SK-MEL-5 (cell line): ENCODE data around the gene RNF157. TPM values are rescaled to one million over a fixed set of nuclear protein-coding genes. Genes with fewer than 3 reads are reported as not detected.
"Not testable (repeated sequence)": the region's sequence is repeated elsewhere in the genome, so short reads cannot be mapped to it uniquely, and the experiment has no call there.

ENCODE experiments used
- DNase-seq: peaks from one replicate; pipeline ENCODE4 v3.0.0-alpha.2; 2016; ENCODE audit warnings: low read depth, low spot score
- in situ Hi-C: cut with HindIII; loops from 2 replicates; pipeline ENCODE4 v1.10.0; 2016; ENCODE audit warnings: low sequenced_read_pairs, high pct_unique_total_duplicates, low pct_unique_long_range_greater_than_20kb
- total RNA-seq: library from RNA; depleted of rRNA; stranded (reverse); fragments of >200 nt; shearing (Covaris generic); gene quantifications from 2 replicates; pipeline ENCODE4 v1.2.3, GENCODE V29; 2014

The RNF157 gene
- total RNA-seq, 1 experiment from 2014 or later = 28.1 TPM

- in situ Hi-C loops = no loop called here
- no peak for DNase-seq
Measured at GRCh38 chr17:76241691-76242255, 1.5 kb upstream of the RNF157 start.

GRCh38 chr17:76241204-76241538 lies 878 bp upstream of the RNF157 start:
- in situ Hi-C loops = no loop called here
- no peak for DNase-seq

GRCh38 chr17:76239538-76240274 lies 587 bp downstream of the RNF157 start:
- peak; percentile 37 for DNase-seq
- in situ Hi-C loops = no loop called here

- in situ Hi-C loops = no loop called here
- no peak for DNase-seq
Measured at GRCh38 chr17:76238847-76239537, 1.3 kb downstream of the RNF157 start.

- in situ Hi-C loops = no loop called here
- DNase-seq = no peak
Measured at GRCh38 chr17:76237859-76238313, 2.4 kb downstream of the RNF157 start.

GRCh38 chr17:76236603-76237002 lies 3.7 kb downstream of the RNF157 start:
- DNase-seq = no peak
- in situ Hi-C loops = no loop called here

- no peak for DNase-seq
- in situ Hi-C loops = no loop called here
Measured at GRCh38 chr17:76235883-76236282, 4.4 kb downstream of the RNF157 start.

- DNase-seq = no peak
- in situ Hi-C loops = no loop called here
Measured at GRCh38 chr17:76234354-76234679, 6.0 kb downstream of the RNF157 start.

- DNase-seq = no peak
- in situ Hi-C loops = no loop called here
Measured at GRCh38 chr17:76233588-76234353, 6.5 kb downstream of the RNF157 start.

GRCh38 chr17:76232342-76232741 lies 8.0 kb downstream of the RNF157 start:
- DNase-seq = no peak
- in situ Hi-C loops = no loop called here

- in situ Hi-C loops = not testable (repeated sequence)
Measured at GRCh38 chr17:76226749-76227148, 13.5 kb downstream of the RNF157 start.

GRCh38 chr17:76225373-76226086 lies 14.8 kb downstream of the RNF157 start:
- DNase-seq, in situ Hi-C loops: not testable (repeated sequence)

More at GRCh38 chr17:76226749-76227148, 13.5 kb downstream of the RNF157 start:
- not testable (repeated sequence) for DNase-seq

- in situ Hi-C loops = no loop called here
- no peak for DNase-seq
Measured at GRCh38 chr17:76223802-76224201, 16.5 kb downstream of the RNF157 start.

GRCh38 chr17:76219670-76220383 lies 20.5 kb downstream of the RNF157 start:
- in situ Hi-C loops = no loop called here
- DNase-seq = no peak

- in situ Hi-C loops = no loop called here
- no peak for DNase-seq
Measured at GRCh38 chr17:76217081-76217480, 23.2 kb downstream of the RNF157 start.

- in situ Hi-C loops = no loop called here
- DNase-seq = no peak
Measured at GRCh38 chr17:76213491-76213890, 26.8 kb downstream of the RNF157 start.

- in situ Hi-C loops = no loop called here
- DNase-seq = no peak
Measured at GRCh38 chr17:76208120-76208519, 32.2 kb downstream of the RNF157 start.
